NCI-H345 (cell line): ENCODE results near the gene MCHR1.

Experiments
- DNase-seq: peaks from one replicate; lab custom pipeline; 2025; lab: John Stamatoyannopoulos, UW

Gene MCHR1

DNA sequence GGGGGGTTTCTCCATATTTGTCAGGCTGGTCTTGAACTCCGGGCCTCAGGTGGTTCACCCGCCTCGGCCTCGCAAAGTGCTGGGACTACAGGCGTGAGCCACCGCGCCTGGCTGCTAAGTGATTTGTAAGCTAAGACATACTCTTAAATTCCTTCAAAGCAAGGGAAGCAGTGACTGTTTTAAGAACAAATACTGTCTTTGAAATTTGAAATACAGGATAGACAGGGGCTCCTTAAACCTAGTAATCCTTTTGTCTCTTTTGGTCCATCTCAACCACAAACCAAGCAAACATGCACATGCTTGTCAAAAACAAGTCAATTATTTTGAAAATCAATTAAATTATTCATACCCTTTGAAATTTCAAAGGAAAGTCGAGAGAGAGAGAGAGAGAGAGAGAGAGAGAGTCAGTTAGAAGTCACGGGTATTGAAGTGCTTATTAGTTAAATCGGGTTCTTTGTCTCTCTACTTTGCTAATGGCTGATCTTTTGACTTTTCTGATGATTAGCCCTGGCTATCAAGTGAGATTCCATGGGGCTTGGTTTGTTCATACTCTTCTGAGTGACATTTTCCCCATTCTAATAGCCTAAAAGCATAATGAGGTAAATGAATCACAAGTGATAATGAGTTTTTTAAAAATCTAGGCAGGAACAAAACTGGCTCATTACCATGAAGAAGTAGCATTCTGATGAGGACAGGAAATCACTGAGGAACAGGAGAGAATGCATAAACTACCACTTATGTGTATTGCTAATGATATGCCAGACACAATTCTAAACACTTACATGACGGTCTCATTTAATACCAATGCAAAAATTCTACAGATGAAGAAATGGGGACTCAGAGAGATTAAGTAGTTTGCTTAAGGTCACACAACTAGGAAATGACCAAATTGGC, 48.0 kb downstream of the MCHR1 start:
- DNase-seq: no peak

- DNase-seq: no peak
Measured at GRCh38 chr22:40727964-40728615, 48.8 kb downstream of the MCHR1 start.

DNA sequence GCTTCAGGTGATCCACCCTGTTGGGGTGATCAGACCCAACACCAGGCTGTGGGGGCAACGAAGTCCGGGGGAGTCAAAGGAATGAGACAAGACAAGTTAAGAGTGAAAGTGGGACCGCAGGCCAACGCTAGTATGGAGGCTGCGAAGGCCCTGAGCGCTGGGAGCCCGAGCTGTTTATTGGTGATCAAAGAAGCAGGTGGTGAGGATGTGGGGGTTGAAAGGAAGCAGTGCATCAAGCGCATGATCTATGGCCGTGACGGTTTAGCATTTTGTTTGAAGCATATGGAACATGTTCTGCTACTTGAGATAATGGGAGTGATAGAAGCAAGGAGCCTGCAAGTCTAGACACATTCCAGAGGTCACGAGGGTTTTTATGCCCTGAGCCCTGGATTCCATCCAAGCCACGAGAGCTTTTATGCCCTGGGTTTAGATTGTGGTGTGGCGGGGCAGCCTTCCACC, 49.5 kb downstream of the MCHR1 start:
- no peak for DNase-seq

DNA sequence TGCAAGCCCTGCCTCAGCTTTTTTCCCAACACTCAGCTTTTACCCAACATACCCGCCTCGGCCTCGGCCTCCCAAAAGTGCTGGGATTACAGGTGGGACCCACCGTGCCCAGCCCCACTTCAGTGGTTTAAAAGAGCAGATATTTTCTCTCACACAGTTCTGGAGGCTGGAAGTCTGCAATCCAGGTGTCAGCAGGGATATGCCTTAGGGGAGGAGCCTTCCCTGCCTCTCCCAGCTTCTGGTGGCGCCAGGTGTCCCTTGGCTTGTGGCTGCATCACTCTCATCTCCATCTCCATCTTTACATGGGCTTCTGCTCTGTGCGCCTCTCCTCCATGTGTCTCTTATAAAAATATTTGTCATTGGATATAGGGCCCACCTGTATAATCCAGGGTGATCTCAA, 50.0 kb downstream of the MCHR1 start:
- no peak for DNase-seq
